ENCODE results near the gene CTNS. TPM values are rescaled to one million over a fixed set of nuclear protein-coding genes. Genes with fewer than 3 reads are reported as not detected.

Gene CTNS
- polyA plus RNA-seq, 1 donor from 2014 or later: 8.8 TPM

DNA sequence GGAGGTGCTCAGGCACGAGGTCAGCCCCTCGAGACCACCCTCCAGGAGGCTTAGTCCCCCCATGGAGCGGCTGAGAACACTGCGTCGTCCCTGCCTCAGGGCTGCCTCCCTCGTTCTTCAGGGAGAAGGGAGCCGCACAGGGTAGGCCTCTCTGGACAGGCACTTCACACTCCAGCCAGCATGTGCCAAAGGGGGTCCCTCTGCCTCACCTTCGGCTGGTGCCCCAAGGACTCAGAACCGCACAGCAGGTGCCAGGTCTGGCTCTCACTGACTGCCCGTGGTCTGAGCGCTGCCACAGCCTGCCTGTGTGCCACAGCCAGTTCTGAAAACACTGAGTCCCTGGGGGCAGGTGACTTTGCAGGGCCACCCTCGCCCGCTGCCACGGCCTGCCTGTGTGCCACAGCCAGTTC is 52.3 kb downstream of the CTNS start:
- Histone ChIP-seq H3F3A (ENCODE audit: insufficient read depth, low read length, poor library complexity, severe bottlenecking) (no peaks in the 10 kb centered on the region), H3K9me3 (ENCODE audit: low read length) (no peaks in the 10 kb centered on the region), H3K27ac (ENCODE audit: low read length) (no peak overlapping the region), H3K4me2 (ENCODE audit: low read length) (no peak overlapping the region), H3K9me2 (ENCODE audit: insufficient read depth, low read length) (no peaks in the 10 kb centered on the region), H4K20me1 (ENCODE audit: insufficient read depth) (no peaks in the 10 kb centered on the region), H3K36me3 (ENCODE audit: insufficient read depth, low read length) (no peaks in the 10 kb centered on the region), H3K4me3 (ENCODE audit: low read length) (no peak overlapping the region), H3K27me3 (ENCODE audit: insufficient read depth, low read depth, low read length) (no peaks in the 10 kb centered on the region), H3K9ac (ENCODE audit: low read length) (no peak overlapping the region), H3K79me2 (replicated peaks; ENCODE audit: insufficient read depth, low read length) (no peaks in the 10 kb centered on the region), H2AFZ (ENCODE audit: low read depth, low read length) (no peak overlapping the region)
- TF ChIP-seq POLR2AphosphoS5 (IDR thresholded peaks at IDR 0.05): no peak
- TF ChIP-seq MXI1 (conservative IDR thresholded peaks at IDR 0.05; ENCODE audit: poor library complexity, severe bottlenecking): no peak
- TF ChIP-seq EZH2 (IDR thresholded peaks at IDR 0.05; ENCODE audit: borderline replicate concordance, insufficient read depth, low read length, poor library complexity, severe bottlenecking): no peak
- TF ChIP-seq, protein P1, sequence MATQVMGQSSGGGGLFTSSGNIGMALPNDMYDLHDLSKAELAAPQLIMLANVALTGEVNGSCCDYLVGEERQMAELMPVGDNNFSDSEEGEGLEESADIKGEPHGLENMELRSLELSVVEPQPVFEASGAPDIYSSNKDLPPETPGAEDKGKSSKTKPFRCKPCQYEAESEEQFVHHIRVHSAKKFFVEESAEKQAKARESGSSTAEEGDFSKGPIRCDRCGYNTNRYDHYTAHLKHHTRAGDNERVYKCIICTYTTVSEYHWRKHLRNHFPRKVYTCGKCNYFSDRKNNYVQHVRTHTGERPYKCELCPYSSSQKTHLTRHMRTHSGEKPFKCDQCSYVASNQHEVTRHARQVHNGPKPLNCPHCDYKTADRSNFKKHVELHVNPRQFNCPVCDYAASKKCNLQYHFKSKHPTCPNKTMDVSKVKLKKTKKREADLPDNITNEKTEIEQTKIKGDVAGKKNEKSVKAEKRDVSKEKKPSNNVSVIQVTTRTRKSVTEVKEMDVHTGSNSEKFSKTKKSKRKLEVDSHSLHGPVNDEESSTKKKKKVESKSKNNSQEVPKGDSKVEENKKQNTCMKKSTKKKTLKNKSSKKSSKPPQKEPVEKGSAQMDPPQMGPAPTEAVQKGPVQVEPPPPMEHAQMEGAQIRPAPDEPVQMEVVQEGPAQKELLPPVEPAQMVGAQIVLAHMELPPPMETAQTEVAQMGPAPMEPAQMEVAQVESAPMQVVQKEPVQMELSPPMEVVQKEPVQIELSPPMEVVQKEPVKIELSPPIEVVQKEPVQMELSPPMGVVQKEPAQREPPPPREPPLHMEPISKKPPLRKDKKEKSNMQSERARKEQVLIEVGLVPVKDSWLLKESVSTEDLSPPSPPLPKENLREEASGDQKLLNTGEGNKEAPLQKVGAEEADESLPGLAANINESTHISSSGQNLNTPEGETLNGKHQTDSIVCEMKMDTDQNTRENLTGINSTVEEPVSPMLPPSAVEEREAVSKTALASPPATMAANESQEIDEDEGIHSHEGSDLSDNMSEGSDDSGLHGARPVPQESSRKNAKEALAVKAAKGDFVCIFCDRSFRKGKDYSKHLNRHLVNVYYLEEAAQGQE (IDR thresholded peaks at IDR 0.05; ENCODE audit: borderline replicate concordance): no peak
- TF ChIP-seq, protein P2, sequence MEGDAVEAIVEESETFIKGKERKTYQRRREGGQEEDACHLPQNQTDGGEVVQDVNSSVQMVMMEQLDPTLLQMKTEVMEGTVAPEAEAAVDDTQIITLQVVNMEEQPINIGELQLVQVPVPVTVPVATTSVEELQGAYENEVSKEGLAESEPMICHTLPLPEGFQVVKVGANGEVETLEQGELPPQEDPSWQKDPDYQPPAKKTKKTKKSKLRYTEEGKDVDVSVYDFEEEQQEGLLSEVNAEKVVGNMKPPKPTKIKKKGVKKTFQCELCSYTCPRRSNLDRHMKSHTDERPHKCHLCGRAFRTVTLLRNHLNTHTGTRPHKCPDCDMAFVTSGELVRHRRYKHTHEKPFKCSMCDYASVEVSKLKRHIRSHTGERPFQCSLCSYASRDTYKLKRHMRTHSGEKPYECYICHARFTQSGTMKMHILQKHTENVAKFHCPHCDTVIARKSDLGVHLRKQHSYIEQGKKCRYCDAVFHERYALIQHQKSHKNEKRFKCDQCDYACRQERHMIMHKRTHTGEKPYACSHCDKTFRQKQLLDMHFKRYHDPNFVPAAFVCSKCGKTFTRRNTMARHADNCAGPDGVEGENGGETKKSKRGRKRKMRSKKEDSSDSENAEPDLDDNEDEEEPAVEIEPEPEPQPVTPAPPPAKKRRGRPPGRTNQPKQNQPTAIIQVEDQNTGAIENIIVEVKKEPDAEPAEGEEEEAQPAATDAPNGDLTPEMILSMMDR (IDR thresholded peaks at IDR 0.05; ENCODE audit: poor library complexity, severe bottlenecking): no peak
- no peak for TF ChIP-seq SMC3 (conservative IDR thresholded peaks at IDR 0.05; ENCODE audit: poor library complexity)
- TF ChIP-seq EP300 (conservative IDR thresholded peaks at IDR 0.05; ENCODE audit: poor library complexity, severe bottlenecking): no peak
- no peak for TF ChIP-seq TAF1 (IDR thresholded peaks at IDR 0.05; ENCODE audit: low read depth)
- no peak for TF ChIP-seq RAD21 (conservative IDR thresholded peaks at IDR 0.05)

DNA sequence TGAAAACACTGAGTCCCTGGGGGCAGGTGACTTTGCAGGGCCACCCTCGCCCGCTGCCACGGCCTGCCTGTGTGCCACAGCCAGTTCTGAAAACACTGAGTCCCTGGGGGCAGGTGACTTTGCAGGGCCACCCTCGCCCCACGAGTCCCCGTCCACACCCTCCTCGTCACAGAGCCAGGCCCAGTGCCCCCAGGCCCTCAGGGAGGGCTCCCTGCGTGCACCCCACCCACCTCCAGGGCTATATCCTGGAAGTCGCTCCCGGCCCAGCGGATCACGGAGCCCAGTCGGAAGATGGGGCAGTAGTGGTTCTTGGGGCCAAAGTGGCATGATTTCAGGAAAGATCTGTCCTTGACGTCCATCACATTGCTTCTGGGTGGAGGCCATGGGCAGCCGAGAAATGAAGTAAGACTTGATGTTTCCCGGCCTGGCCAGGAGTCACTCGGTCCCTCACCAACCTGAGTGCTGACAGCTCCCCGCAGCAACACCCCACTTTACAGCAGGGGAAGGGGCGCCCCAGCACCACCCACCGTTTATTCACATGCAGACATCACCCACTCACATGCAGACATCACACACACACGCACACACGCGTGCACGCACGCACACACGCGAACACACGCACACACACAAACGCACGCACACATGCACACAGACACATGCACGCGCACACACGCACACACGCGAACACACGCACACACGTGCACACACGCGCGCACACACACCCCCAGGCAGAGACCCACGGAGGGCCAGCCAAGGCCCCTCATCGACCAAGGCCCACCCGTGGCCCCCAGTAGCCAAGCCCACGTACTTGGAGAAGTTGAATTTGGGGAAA is 52.9 kb downstream of the CTNS start:
- Histone ChIP-seq H3K9ac (ENCODE audit: low read length) (no peak overlapping the region), H4K20me1 (ENCODE audit: insufficient read depth) (no peaks in the 10 kb centered on the region), H3K4me2 (ENCODE audit: low read length) (no peak overlapping the region), H2AFZ (ENCODE audit: low read depth, low read length) (no peak overlapping the region), H3K4me3 (ENCODE audit: low read length) (no peak overlapping the region), H3K79me2 (replicated peaks; ENCODE audit: insufficient read depth, low read length) (no peaks in the 10 kb centered on the region), H3F3A (ENCODE audit: insufficient read depth, low read length, poor library complexity, severe bottlenecking) (no peaks in the 10 kb centered on the region), H3K9me2 (ENCODE audit: insufficient read depth, low read length) (no peaks in the 10 kb centered on the region), H3K36me3 (ENCODE audit: insufficient read depth, low read length) (no peaks in the 10 kb centered on the region), H3K27ac (ENCODE audit: low read length) (no peak overlapping the region), H3K27me3 (ENCODE audit: insufficient read depth, low read depth, low read length) (peaks cover 1% of the 10 kb centered on the region), H3K9me3 (ENCODE audit: low read length) (no peaks in the 10 kb centered on the region)
- TF ChIP-seq MXI1 (conservative IDR thresholded peaks at IDR 0.05; ENCODE audit: poor library complexity, severe bottlenecking) (no peak), EP300 (conservative IDR thresholded peaks at IDR 0.05; ENCODE audit: poor library complexity, severe bottlenecking) (no peak), EZH2 (IDR thresholded peaks at IDR 0.05; ENCODE audit: borderline replicate concordance, insufficient read depth, low read length, poor library complexity, severe bottlenecking) (no peak), TAF1 (IDR thresholded peaks at IDR 0.05; ENCODE audit: low read depth) (no peak), RAD21 (conservative IDR thresholded peaks at IDR 0.05) (no peak), POLR2AphosphoS5 (IDR thresholded peaks at IDR 0.05) (no peak), SMC3 (conservative IDR thresholded peaks at IDR 0.05; ENCODE audit: poor library complexity) (no peak)
- TF ChIP-seq, protein P1 (IDR thresholded peaks at IDR 0.05; ENCODE audit: borderline replicate concordance): no peak
- TF ChIP-seq, protein P2 (IDR thresholded peaks at IDR 0.05; ENCODE audit: poor library complexity, severe bottlenecking): no peak
